KMS-11 (cell line): ENCODE measurements around the gene TMEM131.

Source experiments
- H2AFZ ChIP-seq: fragments of 200-600 bp; sonication (generic); 2 replicates; pipeline ENCODE4 v1.6.1; 2016; ENCODE audit warnings: antibody characterized with exemption, mixed run types, low read depth
- H3K27ac ChIP-seq: fragments of 200-600 bp; sonication (generic); 2 replicates; pipeline ENCODE4 v1.6.1; 2016; ENCODE audit warnings: mild to moderate bottlenecking, mixed run types
- H3K27me3 ChIP-seq: fragments of 200-600 bp; sonication (generic); 2 replicates; pipeline ENCODE4 v1.6.1; 2017; ENCODE audit warnings: mild to moderate bottlenecking, low read depth, mixed run types, moderate library complexity; ENCODE audit not compliant: insufficient read depth
- H3K36me3 ChIP-seq: fragments of 200-600 bp; sonication (generic); 2 replicates; pipeline ENCODE4 v1.6.1; 2017; ENCODE audit warnings: mild to moderate bottlenecking, mixed run types; ENCODE audit not compliant: insufficient read depth
- H3K4me1 ChIP-seq: fragments of 200-600 bp; sonication (generic); 2 replicates; pipeline ENCODE4 v1.6.1; 2016; ENCODE audit warnings: mild to moderate bottlenecking, low read depth, mixed run types; ENCODE audit not compliant: poor library complexity, severe bottlenecking
- H3K4me2 ChIP-seq: fragments of 200-600 bp; sonication (generic); 2 replicates; pipeline ENCODE4 v1.7.0; 2016; ENCODE audit warnings: mild to moderate bottlenecking, mixed run types
- H3K4me3 ChIP-seq: fragments of 200-600 bp; sonication (generic); IDR thresholded peaks from 2 replicates; pipeline ENCODE4 v1.6.1; 2017; ENCODE audit warnings: low read depth, low read length, mixed read lengths; ENCODE audit not compliant: insufficient read depth
- H3K79me2 ChIP-seq: fragments of 200-600 bp; sonication (generic); 2 replicates; pipeline ENCODE4 v1.6.1; 2016; ENCODE audit warnings: low read depth, mixed run types; ENCODE audit not compliant: insufficient read depth
- H3K9ac ChIP-seq: fragments of 200-600 bp; sonication (generic); 2 replicates; pipeline ENCODE4 v1.6.1; 2016; ENCODE audit warnings: mild to moderate bottlenecking, mixed run types
- H4K20me1 ChIP-seq: fragments of 200-600 bp; sonication (generic); 2 replicates; pipeline ENCODE4 v1.6.1; 2016; ENCODE audit warnings: mild to moderate bottlenecking, mixed run types; ENCODE audit not compliant: insufficient read depth
- CTCF ChIP-seq: fragments of 200-600 bp; sonication (generic); conservative IDR thresholded peaks from 2 replicates; pipeline ENCODE4 v1.6.1; 2017; ENCODE audit warnings: low read depth, mild to moderate bottlenecking, antibody characterized with exemption, low read length, moderate library complexity, mixed read lengths

Gene TMEM131

GRCh38 chr2:97985998-97986397, 9.8 kb downstream of the TMEM131 start:
- Histone ChIP-seq H3K4me3 (no peak overlapping the region), H4K20me1 (no peaks in the 10 kb centered on the region), H3K4me2 (no peak overlapping the region), H3K27me3 (no peaks in the 10 kb centered on the region), H3K4me1 (no peaks in the 10 kb centered on the region), H3K79me2 (peaks cover 54% of the 10 kb centered on the region), H3K36me3 (no peaks in the 10 kb centered on the region), H3K9ac (no peak overlapping the region), H2AFZ (no peak overlapping the region), H3K27ac (no peak overlapping the region)
- TF ChIP-seq CTCF, result no peak

- Histone ChIP-seq H3K4me1 (no peaks in the 10 kb centered on the region), H2AFZ (no peak overlapping the region), H4K20me1 (no peaks in the 10 kb centered on the region), H3K27me3 (no peaks in the 10 kb centered on the region), H3K4me2 (no peak overlapping the region), H3K36me3 (no peaks in the 10 kb centered on the region), H3K9ac (no peak overlapping the region), H3K27ac (no peak overlapping the region), H3K79me2 (peaks cover 37% of the 10 kb centered on the region; the same call in 1 of the 2 replicates), H3K4me3 (no peak overlapping the region)
- TF ChIP-seq CTCF, result no peak
Measured at GRCh38 chr2:97983698-97984097, 12.1 kb downstream of the TMEM131 start.

GRCh38 chr2:97983134-97983533, 12.6 kb downstream of the TMEM131 start:
- H3K4me2 ChIP-seq, result no peak overlapping the region
- no peaks in the 10 kb centered on the region for H3K36me3 ChIP-seq
- peaks cover 32% of the 10 kb centered on the region; the same call in 1 of the 2 replicates for H3K79me2 ChIP-seq
- TF ChIP-seq CTCF, result no peak
- no peaks in the 10 kb centered on the region for H4K20me1 ChIP-seq
- H2AFZ ChIP-seq, result no peak overlapping the region
- H3K27me3 ChIP-seq, result no peaks in the 10 kb centered on the region
- no peak overlapping the region for H3K4me3 ChIP-seq
- H3K9ac ChIP-seq, result no peak overlapping the region
- no peaks in the 10 kb centered on the region for H3K4me1 ChIP-seq
- no peak overlapping the region for H3K27ac ChIP-seq

- Histone ChIP-seq H3K36me3 (no peaks in the 10 kb centered on the region), H3K9ac (no peak overlapping the region), H3K79me2 (peaks cover 26% of the 10 kb centered on the region; the same call in 1 of the 2 replicates), H4K20me1 (no peaks in the 10 kb centered on the region), H2AFZ (no peak overlapping the region), H3K4me1 (no peaks in the 10 kb centered on the region), H3K27me3 (no peaks in the 10 kb centered on the region), H3K4me2 (no peak overlapping the region), H3K27ac (no peak overlapping the region), H3K4me3 (no peak overlapping the region)
- TF ChIP-seq CTCF, result no peak
Measured at GRCh38 chr2:97982621-97983020, 13.1 kb downstream of the TMEM131 start.
